Middle frontal gyrus (tissue), 1 donor: ENCODE results near the gene COL15A1.
"Not testable (repeated sequence)": the region's sequence is repeated elsewhere in the genome, so short reads cannot be mapped to it uniquely, and the experiment has no call there.

Experiments used
- DNase-seq: peaks from one replicate; pipeline ENCODE4 v3.0.0-alpha.2; 2015; ENCODE audit warnings: low spot score; ENCODE audit errors: extremely low spot score

The COL15A1 gene

DNA sequence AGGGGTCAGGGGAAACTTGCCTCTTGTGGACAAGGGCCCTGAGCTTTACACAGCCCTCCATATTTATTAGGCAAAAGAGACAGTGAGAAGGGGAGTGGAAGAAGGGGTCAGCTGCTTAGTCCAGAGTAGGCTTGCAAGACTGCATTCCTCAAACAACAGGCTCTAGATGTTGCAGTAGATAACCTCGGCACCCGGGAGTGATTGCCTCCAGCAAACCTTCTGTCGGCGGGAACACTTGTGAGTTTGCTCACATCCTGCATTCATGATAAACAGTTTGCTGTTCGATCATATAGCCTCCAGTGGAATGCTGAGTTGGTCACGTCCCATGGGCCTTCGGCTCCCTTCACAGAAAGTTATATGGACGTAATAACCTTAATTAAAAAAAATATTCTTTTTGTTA lies 66.7 kb downstream of the COL15A1 start:
- not testable (repeated sequence) for DNase-seq

- DNase-seq, result no peak
Measured at GRCh38 chr9:99011161-99011709, 67.5 kb downstream of the COL15A1 start.

GRCh38 chr9:99012957-99013512 lies 69.3 kb downstream of the COL15A1 start:
- DNase-seq, result no peak

DNA sequence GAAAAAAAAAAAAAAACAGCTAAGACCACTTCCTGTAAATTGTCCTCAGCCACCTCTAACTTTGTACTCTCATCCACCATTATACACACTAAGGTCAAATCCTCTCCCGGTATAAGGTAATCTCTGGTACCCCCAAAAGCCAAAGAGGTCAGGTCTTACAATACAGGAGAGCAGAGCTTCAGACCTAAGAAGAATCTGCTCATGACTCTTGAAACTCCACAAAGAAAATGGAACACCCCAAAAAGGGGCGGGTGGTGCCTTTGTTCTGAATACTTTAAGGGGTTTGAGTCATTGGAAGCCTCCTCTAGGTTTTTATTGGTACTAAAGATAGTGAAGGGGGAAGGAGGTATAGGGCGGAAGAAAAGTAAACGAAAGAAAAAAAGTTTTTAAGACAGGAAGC lies 69.8 kb downstream of the COL15A1 start:
- DNase-seq, result no peak

DNA sequence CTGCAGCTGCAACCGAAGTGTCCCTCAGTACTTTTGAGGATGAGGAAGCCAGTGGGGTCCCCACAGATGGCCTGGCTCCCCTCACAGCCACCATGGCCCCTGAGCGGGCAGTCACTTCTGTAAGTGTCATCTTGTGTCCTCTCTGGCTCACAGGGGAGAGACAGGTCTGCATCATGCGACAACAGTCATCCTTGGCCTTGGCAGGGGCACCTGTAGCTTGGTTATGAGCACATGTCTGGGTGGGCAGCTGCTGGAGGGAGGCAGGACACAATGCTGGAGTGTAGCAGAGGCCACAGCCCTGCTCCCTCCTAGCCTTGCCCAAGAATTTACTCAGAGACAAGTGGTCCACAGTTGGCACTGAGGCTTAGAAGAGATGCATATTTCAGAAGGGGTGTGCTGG lies 71.7 kb downstream of the COL15A1 start:
- no peak for DNase-seq

GRCh38 chr9:99015890-99016289 lies 72.2 kb downstream of the COL15A1 start:
- DNase-seq, result no peak

- DNase-seq, result no peak
Measured at GRCh38 chr9:99016681-99017387, 73.1 kb downstream of the COL15A1 start.

- DNase-seq, result no peak
Measured at GRCh38 chr9:99018653-99019052, 74.9 kb downstream of the COL15A1 start.

DNA sequence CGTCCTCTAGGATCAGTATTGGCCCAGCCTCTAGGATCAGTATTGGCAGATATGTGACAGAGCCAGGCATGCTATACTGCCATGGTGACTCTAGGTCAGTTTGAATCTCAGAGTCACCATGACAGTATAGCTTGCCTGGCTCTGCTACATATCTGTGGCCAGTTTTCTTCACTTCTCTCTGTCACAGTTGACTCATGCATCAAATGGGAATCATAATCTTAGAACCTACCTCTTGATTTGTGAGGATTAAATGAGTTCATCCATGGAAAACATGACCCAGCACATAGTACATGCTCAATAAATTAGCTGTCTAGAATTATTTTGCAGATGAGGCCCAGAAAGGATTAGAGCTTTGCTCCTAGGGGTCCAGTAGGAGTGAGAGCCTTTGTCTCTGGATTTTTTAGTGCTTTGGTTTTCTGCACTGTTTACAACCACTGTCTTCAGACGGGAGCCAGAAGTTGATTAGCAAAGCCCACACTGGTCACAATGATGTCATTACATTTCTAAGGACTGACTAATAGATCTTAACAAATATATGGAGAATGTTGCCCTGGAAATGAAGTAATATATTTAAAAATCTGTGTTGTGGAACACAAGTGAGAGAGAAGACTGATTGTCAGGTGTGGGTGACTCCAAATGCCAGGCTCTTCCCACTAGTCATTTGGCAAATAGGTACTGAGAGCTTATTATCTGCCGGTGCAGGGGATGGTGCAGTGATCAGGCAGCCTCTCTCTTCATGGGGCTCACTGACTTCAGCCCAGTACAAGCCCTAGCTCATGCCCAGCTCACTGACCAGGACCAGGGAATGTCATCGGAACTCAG lies 76.0 kb downstream of the COL15A1 start:
- no peak for DNase-seq

GRCh38 chr9:99020786-99021436 lies 77.2 kb downstream of the COL15A1 start:
- no peak for DNase-seq

DNA sequence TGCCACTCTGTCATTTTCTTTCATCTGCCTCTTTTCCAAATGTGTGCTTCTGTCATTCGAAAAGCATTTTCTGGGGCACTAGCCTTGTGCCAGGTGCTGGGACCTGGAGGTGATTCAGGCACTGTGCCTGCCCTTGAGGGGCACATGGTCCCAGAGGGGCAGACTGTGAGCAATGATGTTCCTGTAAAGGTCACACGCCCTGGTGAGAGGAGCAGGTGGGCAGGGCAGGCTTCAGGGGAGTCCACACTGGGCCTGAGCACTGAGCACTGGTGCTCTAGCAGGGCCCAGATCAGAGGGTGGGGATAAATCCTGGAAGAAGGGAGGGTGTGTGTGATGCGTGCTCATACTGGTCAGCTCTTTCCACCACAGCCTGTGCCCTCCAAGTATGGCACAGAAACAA lies 77.8 kb downstream of the COL15A1 start:
- no peak for DNase-seq

DNA sequence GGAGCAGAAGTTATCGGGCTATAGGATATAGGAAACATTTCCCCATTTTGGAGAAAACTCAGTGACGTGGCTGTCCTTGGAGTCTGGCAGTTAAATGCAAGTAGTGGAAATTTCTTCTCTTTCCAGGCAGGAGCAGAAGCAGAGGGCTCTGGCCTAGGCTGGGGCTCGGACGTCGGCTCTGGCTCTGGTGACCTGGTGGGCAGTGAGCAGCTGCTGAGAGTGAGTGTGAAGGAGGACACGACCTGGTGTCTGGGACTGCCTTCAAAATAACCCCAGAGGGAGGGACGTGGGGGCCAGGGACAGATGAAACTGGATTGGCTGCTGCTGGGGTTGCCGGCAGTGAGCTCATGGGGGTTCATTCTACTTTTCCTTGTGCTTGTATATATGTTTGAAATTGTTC lies 79.5 kb downstream of the COL15A1 start:
- DNase-seq, result no peak

GRCh38 chr9:99023831-99024230 lies 80.1 kb downstream of the COL15A1 start:
- DNase-seq, result no peak

DNA sequence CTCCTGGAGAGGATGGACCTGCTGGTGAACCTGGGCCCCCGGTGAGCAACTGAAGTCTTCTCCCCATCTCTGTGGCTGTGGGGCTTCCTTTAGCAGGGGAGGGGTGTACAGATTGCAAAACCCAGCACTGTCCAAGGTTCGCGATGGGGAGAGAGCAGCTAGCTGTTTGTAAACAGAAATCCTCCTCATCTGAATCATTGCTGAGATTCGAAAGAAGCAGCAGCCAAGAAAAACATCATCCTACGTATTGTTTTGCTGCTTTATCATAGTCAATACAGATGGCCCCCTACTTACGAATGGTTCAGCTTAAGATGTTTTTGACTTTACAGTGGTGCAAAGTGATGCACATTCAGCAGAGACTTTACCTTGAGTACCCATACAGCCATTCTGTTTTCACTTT lies 81.3 kb downstream of the COL15A1 start:
- no peak for DNase-seq

- no peak for DNase-seq
Measured at GRCh38 chr9:99025616-99026270, 82.0 kb downstream of the COL15A1 start.

- DNase-seq, result no peak
Measured at GRCh38 chr9:99026271-99026955, 82.7 kb downstream of the COL15A1 start.

- no peak for DNase-seq
Measured at GRCh38 chr9:99026956-99027298, 83.2 kb downstream of the COL15A1 start.

DNA sequence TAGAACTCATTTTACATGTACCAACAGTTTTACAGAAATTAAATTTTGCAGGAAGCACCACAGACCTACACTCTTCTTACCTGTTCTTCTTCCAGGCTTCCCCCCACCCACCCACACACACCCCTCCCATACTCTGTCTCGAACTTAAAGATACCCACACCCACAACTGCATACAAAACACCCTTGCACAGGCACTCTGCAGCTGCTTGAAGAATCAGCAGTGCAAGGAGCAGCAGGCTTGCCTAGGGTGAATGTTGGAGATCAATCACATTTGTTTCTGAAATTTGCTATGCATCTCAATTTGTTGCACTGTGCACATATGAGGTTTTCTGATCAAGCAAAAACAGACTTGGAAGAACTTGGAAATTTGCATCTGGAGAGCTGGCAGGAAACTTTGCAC lies 83.7 kb downstream of the COL15A1 start:
- DNase-seq, result no peak

GRCh38 chr9:99029083-99029645 lies 85.5 kb downstream of the COL15A1 start:
- no peak for DNase-seq

DNA sequence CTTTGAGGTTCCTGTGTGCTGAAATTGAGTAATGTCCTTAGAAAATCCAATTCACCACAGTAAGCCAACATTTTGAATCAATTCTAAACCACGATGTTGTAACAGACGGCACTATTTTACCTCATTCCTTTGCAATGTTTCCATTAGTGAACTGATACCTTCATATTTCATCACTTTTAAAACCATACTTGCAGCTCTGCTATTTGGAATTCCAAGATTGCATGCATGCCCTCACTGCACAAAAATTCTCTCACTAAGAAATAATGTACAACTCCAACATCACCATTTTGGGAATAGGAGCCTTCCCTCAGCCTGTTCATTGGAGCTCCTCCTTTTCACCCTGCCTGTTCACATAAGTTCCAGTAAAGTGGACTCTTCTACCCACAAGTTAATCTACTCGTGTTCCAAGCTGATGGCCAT lies 86.4 kb downstream of the COL15A1 start:
- no peak for DNase-seq
